ENCODE data around the gene MYO7A.

MYO7A gene

DNA sequence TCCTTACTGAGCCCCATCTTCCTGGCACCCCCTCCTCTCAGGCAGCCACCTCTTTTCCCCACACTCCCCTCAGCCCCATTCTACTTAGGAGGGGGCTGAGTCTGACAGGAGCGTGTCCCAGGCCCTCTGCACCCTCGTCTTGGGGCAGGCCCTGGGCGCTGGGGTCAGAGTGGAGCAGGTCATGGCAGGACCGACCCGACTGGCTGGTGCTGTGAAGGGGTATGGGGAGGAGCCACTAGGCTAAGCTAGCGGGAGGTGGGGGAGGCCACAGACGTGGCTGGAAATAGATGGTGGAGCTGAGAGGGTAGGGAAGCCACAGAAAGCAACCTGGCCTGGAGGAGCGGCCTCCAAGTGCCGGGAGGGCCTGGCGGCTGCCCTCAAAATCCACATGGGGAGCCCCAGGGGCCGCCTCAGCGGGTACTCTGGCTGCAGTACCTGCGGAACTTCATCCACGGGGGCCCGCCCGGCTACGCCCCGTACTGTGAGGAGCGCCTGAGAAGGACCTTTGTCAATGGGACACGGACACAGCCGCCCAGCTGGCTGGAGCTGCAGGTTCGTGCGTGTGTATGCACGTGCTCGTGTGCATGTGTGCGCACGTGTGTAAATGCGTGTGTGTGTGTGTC is 61.7 kb downstream of the MYO7A start:
- no peak for TF ChIP-seq EZH2phosphoT487 (IDR thresholded peaks at IDR 0.05; ENCODE audit: borderline replicate concordance)
- TF ChIP-seq, protein P1, sequence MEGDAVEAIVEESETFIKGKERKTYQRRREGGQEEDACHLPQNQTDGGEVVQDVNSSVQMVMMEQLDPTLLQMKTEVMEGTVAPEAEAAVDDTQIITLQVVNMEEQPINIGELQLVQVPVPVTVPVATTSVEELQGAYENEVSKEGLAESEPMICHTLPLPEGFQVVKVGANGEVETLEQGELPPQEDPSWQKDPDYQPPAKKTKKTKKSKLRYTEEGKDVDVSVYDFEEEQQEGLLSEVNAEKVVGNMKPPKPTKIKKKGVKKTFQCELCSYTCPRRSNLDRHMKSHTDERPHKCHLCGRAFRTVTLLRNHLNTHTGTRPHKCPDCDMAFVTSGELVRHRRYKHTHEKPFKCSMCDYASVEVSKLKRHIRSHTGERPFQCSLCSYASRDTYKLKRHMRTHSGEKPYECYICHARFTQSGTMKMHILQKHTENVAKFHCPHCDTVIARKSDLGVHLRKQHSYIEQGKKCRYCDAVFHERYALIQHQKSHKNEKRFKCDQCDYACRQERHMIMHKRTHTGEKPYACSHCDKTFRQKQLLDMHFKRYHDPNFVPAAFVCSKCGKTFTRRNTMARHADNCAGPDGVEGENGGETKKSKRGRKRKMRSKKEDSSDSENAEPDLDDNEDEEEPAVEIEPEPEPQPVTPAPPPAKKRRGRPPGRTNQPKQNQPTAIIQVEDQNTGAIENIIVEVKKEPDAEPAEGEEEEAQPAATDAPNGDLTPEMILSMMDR (conservative IDR thresholded peaks at IDR 0.05; ENCODE audit: low read length), result no peak
- H2AFZ ChIP-seq (ENCODE audit: low read length), result no peak overlapping the region
- H3K4me1 ChIP-seq (ENCODE audit: insufficient read depth, low read length, poor library complexity, severe bottlenecking), result peaks cover 11% of the 10 kb centered on the region
- H3K9me3 ChIP-seq (ENCODE audit: insufficient read depth, low read depth, low read length), result no peaks in the 10 kb centered on the region
- H3K9me2 ChIP-seq (replicated peaks; ENCODE audit: low read depth, low read length), result no peaks in the 10 kb centered on the region
- H3K27me3 ChIP-seq (ENCODE audit: insufficient read depth, low read length, poor library complexity, severe bottlenecking), result no peaks in the 10 kb centered on the region
- H3K4me2 ChIP-seq (ENCODE audit: low read depth, low read length, poor library complexity, severe bottlenecking), result no peak overlapping the region
- H3K79me2 ChIP-seq (ENCODE audit: insufficient read depth, low read length), result no peaks in the 10 kb centered on the region
- H3K4me3 ChIP-seq (ENCODE audit: low read length, poor library complexity, severe bottlenecking), result no peak overlapping the region
- no peaks in the 10 kb centered on the region for H4K20me1 ChIP-seq (ENCODE audit: insufficient read depth, low read length, poor library complexity, severe bottlenecking)
- no peaks in the 10 kb centered on the region for H3K36me3 ChIP-seq (ENCODE audit: insufficient read depth, low read length)
- no peaks in the 10 kb centered on the region for H3F3A ChIP-seq (ENCODE audit: low read depth)
- no peak overlapping the region for H3K9ac ChIP-seq (ENCODE audit: low read depth, low read length, poor library complexity, severe bottlenecking)

DNA sequence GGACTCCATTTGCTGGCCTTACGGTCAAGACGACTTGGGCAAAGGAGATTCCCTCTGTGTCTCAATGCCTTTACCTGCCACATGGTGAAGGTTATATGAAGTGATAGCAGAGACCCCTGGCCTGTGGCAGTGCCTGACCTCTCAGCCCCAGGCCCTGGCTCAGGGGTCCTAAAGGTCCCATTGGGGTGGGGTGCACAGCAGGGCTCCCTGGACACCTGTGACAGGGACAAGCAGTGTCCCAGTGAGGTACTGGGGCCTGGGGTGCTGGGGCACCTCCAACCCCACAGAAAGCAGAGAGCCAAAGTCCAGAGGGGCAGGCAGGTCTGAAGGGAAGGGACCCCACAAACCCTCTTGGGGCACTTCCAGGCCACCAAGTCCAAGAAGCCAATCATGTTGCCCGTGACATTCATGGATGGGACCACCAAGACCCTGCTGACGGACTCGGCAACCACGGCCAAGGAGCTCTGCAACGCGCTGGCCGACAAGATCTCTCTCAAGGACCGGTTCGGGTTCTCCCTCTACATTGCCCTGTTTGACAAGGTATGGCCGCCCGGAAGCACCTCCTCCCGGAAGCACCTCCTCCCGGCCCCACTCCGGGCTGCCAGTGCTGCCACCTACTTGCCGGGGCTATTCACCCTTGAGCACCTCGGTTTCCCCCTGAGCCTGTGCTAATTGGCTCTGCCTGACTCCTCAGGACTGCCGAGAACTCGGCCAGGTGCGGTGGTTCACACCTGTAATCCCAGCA is 62.5 kb downstream of the MYO7A start:
- Histone ChIP-seq H2AFZ (ENCODE audit: low read length) (no peak overlapping the region), H3K9ac (ENCODE audit: low read depth, low read length, poor library complexity, severe bottlenecking) (no peak overlapping the region), H3K4me3 (ENCODE audit: low read length, poor library complexity, severe bottlenecking) (no peak overlapping the region), H3F3A (ENCODE audit: low read depth) (no peaks in the 10 kb centered on the region), H3K9me3 (ENCODE audit: insufficient read depth, low read depth, low read length) (no peaks in the 10 kb centered on the region), H3K4me1 (ENCODE audit: insufficient read depth, low read length, poor library complexity, severe bottlenecking) (peaks cover 11% of the 10 kb centered on the region), H4K20me1 (ENCODE audit: insufficient read depth, low read length, poor library complexity, severe bottlenecking) (no peaks in the 10 kb centered on the region), H3K79me2 (ENCODE audit: insufficient read depth, low read length) (no peaks in the 10 kb centered on the region), H3K36me3 (ENCODE audit: insufficient read depth, low read length) (no peaks in the 10 kb centered on the region), H3K27me3 (ENCODE audit: insufficient read depth, low read length, poor library complexity, severe bottlenecking) (no peaks in the 10 kb centered on the region), H3K4me2 (ENCODE audit: low read depth, low read length, poor library complexity, severe bottlenecking) (no peak overlapping the region), H3K9me2 (replicated peaks; ENCODE audit: low read depth, low read length) (no peaks in the 10 kb centered on the region)
- no peak for TF ChIP-seq EZH2phosphoT487 (IDR thresholded peaks at IDR 0.05; ENCODE audit: borderline replicate concordance)
- TF ChIP-seq, protein P1 (conservative IDR thresholded peaks at IDR 0.05; ENCODE audit: low read length), result no peak

DNA sequence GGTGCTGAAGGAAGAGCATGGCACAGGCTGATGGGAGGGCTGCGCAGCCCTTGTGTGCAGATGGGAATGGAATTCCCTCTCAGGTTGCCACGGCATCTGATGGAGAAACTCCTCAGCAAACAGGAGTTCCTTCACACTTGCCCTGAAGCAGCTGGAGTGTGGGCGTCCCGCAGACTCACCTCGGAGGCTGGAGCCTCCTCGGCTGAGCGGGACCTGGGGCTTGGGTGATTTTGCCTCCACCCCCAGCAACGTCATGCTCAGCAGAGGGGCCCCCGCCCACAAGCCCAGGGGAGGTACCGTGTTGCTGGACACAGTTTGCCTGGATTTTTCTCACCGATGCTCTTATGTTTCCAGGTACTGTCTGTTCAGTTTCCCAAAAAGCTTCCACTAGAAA is 63.4 kb downstream of the MYO7A start:
- peaks cover 11% of the 10 kb centered on the region for H3K4me1 ChIP-seq (ENCODE audit: insufficient read depth, low read length, poor library complexity, severe bottlenecking)
- peak overlapping the region; percentile 63 for H3K4me2 ChIP-seq (ENCODE audit: low read depth, low read length, poor library complexity, severe bottlenecking)
- TF ChIP-seq, protein P1 (conservative IDR thresholded peaks at IDR 0.05; ENCODE audit: low read length), result no peak
- no peak for TF ChIP-seq EZH2phosphoT487 (IDR thresholded peaks at IDR 0.05; ENCODE audit: borderline replicate concordance)
- no peaks in the 10 kb centered on the region for H3K27me3 ChIP-seq (ENCODE audit: insufficient read depth, low read length, poor library complexity, severe bottlenecking)
- H3K9me3 ChIP-seq (ENCODE audit: insufficient read depth, low read depth, low read length), result no peaks in the 10 kb centered on the region
- H3K4me3 ChIP-seq (ENCODE audit: low read length, poor library complexity, severe bottlenecking), result peak overlapping the region; percentile 66
- no peaks in the 10 kb centered on the region for H3K79me2 ChIP-seq (ENCODE audit: insufficient read depth, low read length)
- H3F3A ChIP-seq (ENCODE audit: low read depth), result no peaks in the 10 kb centered on the region
- no peaks in the 10 kb centered on the region for H4K20me1 ChIP-seq (ENCODE audit: insufficient read depth, low read length, poor library complexity, severe bottlenecking)
- H3K9me2 ChIP-seq (replicated peaks; ENCODE audit: low read depth, low read length), result no peaks in the 10 kb centered on the region
- H2AFZ ChIP-seq (ENCODE audit: low read length), result peak overlapping the region; percentile 84
- H3K9ac ChIP-seq (ENCODE audit: low read depth, low read length, poor library complexity, severe bottlenecking), result peak overlapping the region; percentile 45
- H3K36me3 ChIP-seq (ENCODE audit: insufficient read depth, low read length), result no peaks in the 10 kb centered on the region

All from Loucy (cell line).